Activated naive CD4-positive, alpha-beta T cell treated with anti-CD3 and anti-CD28 coated beads, Interleukin-2, amount 10 ng/mL, durations not matched to agents 7 days and 5 days (primary cell): ENCODE measurements around the gene PCDHA1.
"Not testable (repeated sequence)": the region's sequence is repeated elsewhere in the genome, so short reads cannot be mapped to it uniquely, and the experiment has no call there.

ENCODE experiments used
- CTCF ChIA-PET: fragments of 350-600 bp; sonication (Branson Sonifier 250); formaldehyde crosslinking; loops from one replicate; lab custom pipeline; 2021; ENCODE audit warnings: antibody characterized with exemption; lab: Charles Lee
- DNase-seq: peaks from one replicate; pipeline ENCODE4 v3.0.0-alpha.2; 2020
- H3K27ac Mint-ChIP-seq: one replicate; pipeline ENCODE4 v1.8.0; 2021; ENCODE audit warnings: mild to moderate bottlenecking, moderate library complexity, mixed read lengths
- H3K27me3 Mint-ChIP-seq: one replicate; pipeline ENCODE4 v1.8.0; 2021; ENCODE audit warnings: mild to moderate bottlenecking, mixed read lengths
- H3K36me3 Mint-ChIP-seq: one replicate; pipeline ENCODE4 v1.8.0; 2021; ENCODE audit warnings: mixed read lengths
- H3K4me1 Mint-ChIP-seq: one replicate; pipeline ENCODE4 v1.8.0; 2021; ENCODE audit warnings: mixed read lengths
- H3K4me3 Mint-ChIP-seq: one replicate; pipeline ENCODE4 v1.8.0; 2021; ENCODE audit warnings: mild to moderate bottlenecking, moderate library complexity, mixed read lengths
- H3K9me3 Mint-ChIP-seq: one replicate; pipeline ENCODE4 v1.8.0; 2021; ENCODE audit warnings: mixed read lengths

PCDHA1 gene

DNA sequence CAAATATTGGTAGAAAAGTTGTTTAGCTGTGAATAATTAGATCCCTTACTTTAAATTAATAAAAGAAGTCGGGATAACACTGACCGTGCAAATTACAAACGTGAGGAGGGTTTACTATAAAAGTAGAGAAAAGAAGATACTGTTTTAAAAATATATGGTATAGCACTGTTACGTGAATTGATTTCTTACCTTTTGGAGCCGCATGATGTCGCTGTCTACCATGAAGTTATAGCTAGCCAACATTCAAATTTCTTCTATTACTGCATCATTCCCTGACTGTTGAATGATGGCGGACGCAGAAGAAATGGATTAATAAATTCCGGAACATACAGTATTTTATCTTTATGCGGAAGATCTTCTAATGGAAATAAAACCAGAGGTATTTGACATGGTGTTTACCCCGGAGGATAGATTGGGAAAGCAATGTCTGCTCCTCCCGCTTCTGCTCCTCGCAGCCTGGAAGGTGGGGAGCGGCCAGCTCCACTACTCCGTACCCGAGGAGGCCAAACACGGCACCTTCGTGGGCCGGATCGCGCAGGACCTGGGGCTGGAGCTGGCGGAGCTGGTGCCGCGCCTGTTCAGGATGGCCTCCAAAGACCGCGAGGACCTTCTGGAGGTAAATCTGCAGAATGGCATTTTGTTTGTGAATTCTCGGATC lies 41.9 kb downstream of the PCDHA1 start, which contains the start of gene PCDHA6:
TSS of gene PCDHA6 (plus strand) at position 257 of the 658 bp plus-strand sequence. CDS start at position 389, 132 bp downstream.
- Mint-ChIP-seq H3K27ac (peak within 1 kb of the TSS; percentile 58), H3K4me1 (no peaks in the 10 kb centered on the region), H3K27me3 (peaks cover 13% of the 10 kb centered on the region), H3K9me3 (peaks cover 21% of the 10 kb centered on the region), H3K4me3 (no peak within 1 kb of the TSS), H3K36me3 (peaks cover 4% of the 10 kb centered on the region)
- DNase-seq, result no peak
- CTCF ChIA-PET, result interaction anchor here (1.1 kb wide), 1 partner anchor 29 kb away, joined by 3 read pairs; no protein-coding TSS in a partner anchor

- H3K9me3 Mint-ChIP-seq, result peaks cover 22% of the 10 kb centered on the region
Observed at GRCh38 chr5:140828362-140828737, 42.4 kb downstream of the PCDHA1 start.

GRCh38 chr5:140829511-140830501 lies 43.9 kb downstream of the PCDHA1 start:
- CTCF ChIA-PET, H3K27ac Mint-ChIP-seq, H3K4me1 Mint-ChIP-seq, H3K4me3 Mint-ChIP-seq, DNase-seq, H3K36me3 Mint-ChIP-seq: not testable (repeated sequence)
- Mint-ChIP-seq H3K9me3 (peaks cover 28% of the 10 kb centered on the region), H3K27me3 (peaks cover 18% of the 10 kb centered on the region)

More at GRCh38 chr5:140828362-140828737, 42.4 kb downstream of the PCDHA1 start:
- no peak for DNase-seq
- peaks cover 13% of the 10 kb centered on the region for H3K27me3 Mint-ChIP-seq
- H3K4me3 Mint-ChIP-seq, result no peak overlapping the region
- H3K4me1 Mint-ChIP-seq, result no peaks in the 10 kb centered on the region
- CTCF ChIA-PET, result interaction anchor here (1.1 kb wide), 1 partner anchor 30 kb away, joined by 3 read pairs; no protein-coding TSS in a partner anchor
- peak overlapping the region; percentile 58 for H3K27ac Mint-ChIP-seq
- H3K36me3 Mint-ChIP-seq, result peaks cover 4% of the 10 kb centered on the region

DNA sequence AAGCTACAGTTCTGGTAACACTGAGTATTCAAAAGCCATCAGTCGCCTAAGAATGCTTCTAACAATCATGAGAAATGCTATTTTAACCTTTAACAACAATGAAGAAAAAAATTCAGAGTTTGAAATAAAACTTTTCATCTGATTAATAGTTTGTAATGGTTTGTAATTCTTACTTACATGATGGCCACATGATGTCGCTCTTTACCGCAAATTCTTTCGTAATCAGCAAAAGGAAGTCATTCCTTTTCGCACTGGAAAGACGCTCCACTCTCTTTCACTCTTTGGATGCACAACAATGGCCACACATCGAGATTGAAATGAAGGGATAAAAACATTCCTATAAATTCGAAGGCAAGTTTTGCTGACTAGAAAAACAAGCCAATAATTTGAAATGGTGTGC lies 48.1 kb downstream of the PCDHA1 start, which contains the start of gene PCDHA7:
TSS of gene PCDHA7 (plus strand) at position 277 of the 400 bp plus-strand sequence. CDS start at position 392, 115 bp downstream.
- DNase-seq, result no peak
- Mint-ChIP-seq H3K27ac (peak within 1 kb of the TSS; percentile 24), H3K9me3 (peaks cover 21% of the 10 kb centered on the region), H3K36me3 (no peaks in the 10 kb centered on the region), H3K27me3 (peaks cover 14% of the 10 kb centered on the region), H3K4me3 (no peak within 1 kb of the TSS), H3K4me1 (no peaks in the 10 kb centered on the region)
- CTCF ChIA-PET, result no interaction called here

GRCh38 chr5:140834439-140835008 lies 48.6 kb downstream of the PCDHA1 start:
- H3K36me3 Mint-ChIP-seq, DNase-seq, H3K4me1 Mint-ChIP-seq, CTCF ChIA-PET, H3K4me3 Mint-ChIP-seq: not testable (repeated sequence)
- Mint-ChIP-seq H3K27ac (peak overlapping the region; percentile 24), H3K9me3 (peaks cover 20% of the 10 kb centered on the region), H3K27me3 (peaks cover 11% of the 10 kb centered on the region)

- Mint-ChIP-seq H3K27me3 (peaks cover 10% of the 10 kb centered on the region), H3K27ac (peak overlapping the region; percentile 33)
- CTCF ChIA-PET, result no interaction called here
Observed at GRCh38 chr5:140835622-140836510, 49.9 kb downstream of the PCDHA1 start.

GRCh38 chr5:140840978-140841962 lies 55.3 kb downstream of the PCDHA1 start, which contains the start of gene PCDHA8:
Gene PCDHA8, plus strand, starts transcription at chr5:140841187. Its CDS starts 135 bp downstream, at chr5:140841322.
- peak within 1 kb of the TSS; percentile 42 for H3K27ac Mint-ChIP-seq
- DNase-seq, result no peak
- H3K36me3 Mint-ChIP-seq, result no peaks in the 10 kb centered on the region
- H3K9me3 Mint-ChIP-seq, result peaks cover 21% of the 10 kb centered on the region
- no peaks in the 10 kb centered on the region for H3K4me1 Mint-ChIP-seq
- no peak within 1 kb of the TSS for H3K4me3 Mint-ChIP-seq
- H3K27me3 Mint-ChIP-seq, result peaks cover 4% of the 10 kb centered on the region
- CTCF ChIA-PET, result interaction anchor here (0.5 to 1.5 kb wide), 5 partner anchors 18 to 557 kb away, joined by 3 read pairs; no protein-coding TSS in a partner anchor

More at GRCh38 chr5:140835622-140836510, 49.9 kb downstream of the PCDHA1 start:
- Mint-ChIP-seq H3K36me3 (no peaks in the 10 kb centered on the region), H3K4me3 (no peak overlapping the region), H3K9me3 (peaks cover 26% of the 10 kb centered on the region), H3K4me1 (no peaks in the 10 kb centered on the region)
- DNase-seq, result no peak

DNA sequence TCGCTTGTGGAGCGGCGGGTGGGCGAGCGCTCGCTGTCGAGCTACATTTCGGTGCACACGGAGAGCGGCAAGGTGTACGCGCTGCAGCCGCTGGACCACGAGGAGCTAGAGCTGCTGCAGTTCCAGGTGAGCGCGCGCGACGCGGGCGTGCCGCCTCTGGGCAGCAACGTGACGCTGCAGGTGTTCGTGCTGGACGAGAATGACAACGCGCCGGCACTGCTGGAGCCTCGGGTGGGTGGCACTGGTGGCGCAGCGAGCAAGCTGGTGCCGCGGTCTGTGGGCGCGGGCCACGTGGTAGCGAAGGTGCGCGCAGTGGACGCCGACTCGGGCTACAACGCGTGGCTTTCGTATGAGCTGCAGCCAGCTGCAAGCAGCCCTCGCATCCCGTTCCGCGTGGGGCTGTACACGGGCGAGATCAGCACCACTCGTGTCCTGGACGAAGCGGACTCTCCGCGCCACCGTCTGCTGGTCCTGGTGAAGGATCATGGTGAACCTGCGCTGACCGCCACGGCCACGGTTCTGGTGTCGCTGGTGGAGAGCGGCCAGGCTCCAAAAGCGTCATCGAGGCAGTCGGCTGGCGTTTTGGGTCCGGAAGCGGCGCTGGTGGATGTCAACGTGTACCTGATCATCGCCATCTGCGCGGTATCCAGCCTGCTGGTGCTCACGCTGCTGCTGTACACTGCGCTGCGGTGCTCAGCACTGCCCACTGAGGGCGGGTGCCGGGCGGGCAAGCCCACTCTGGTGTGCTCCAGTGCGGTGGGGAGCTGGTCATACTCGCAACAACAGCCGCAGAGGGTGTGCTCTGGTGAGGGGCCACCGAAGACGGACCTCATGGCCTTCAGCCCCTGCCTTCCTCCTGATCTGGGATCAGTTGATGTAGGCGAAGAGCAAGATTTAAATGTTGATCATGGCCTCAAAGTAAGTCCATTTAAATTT lies 57.1 kb downstream of the PCDHA1 start:
- CTCF ChIA-PET, result no interaction called here
- no peak for DNase-seq
- H3K4me1 Mint-ChIP-seq, result no peaks in the 10 kb centered on the region
- no peak overlapping the region for H3K27ac Mint-ChIP-seq
- H3K36me3 Mint-ChIP-seq, result no peaks in the 10 kb centered on the region
- H3K9me3 Mint-ChIP-seq, result peaks cover 27% of the 10 kb centered on the region
- H3K4me3 Mint-ChIP-seq, result no peak overlapping the region
- peaks cover 4% of the 10 kb centered on the region for H3K27me3 Mint-ChIP-seq

DNA sequence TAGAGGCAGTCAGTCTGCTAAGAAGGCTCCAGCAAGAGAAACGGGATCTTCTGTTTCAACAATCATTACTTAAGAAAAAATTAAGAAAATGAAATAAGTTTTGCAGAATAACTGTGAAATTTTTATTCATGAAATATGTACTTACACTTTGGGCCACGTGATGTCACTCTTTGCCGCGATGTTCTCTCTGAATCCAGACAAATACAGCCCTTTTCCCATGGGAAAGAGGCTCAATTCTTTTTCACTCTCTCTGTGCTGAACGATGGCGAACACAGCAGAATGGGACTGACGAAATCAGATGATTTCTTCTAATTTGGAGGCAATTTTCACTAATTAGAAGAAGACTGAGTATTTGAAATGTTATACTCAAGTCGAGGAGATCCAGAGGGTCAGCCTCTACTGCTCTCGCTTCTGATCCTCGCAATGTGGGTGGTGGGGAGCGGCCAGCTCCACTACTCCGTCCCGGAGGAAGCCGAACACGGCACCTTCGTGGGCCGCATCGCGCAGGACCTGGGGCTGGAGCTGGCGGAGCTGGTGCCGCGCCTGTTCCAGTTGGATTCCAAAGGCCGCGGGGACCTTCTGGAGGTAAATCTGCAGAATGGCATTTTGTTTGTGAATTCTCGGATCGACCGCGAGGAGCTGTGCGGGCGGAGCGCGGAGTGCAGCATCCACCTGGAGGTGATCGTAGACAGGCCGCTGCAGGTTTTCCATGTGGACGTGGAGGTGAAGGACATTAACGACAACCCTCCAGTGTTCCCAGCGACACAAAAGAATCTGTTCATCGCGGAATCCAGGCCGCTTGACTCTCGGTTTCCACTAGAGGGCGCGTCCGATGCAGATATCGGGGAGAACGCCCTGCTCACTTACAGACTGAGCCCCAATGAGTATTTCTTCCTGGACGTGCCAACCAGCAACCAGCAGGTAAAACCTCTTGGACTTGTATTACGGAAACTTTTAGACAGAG lies 62.5 kb downstream of the PCDHA1 start, which contains the start of gene PCDHA9:
TSS of gene PCDHA9 (plus strand) at position 244 of the 964 bp plus-strand sequence. CDS start at position 358, 114 bp downstream.
- CTCF ChIA-PET, H3K27ac Mint-ChIP-seq, H3K27me3 Mint-ChIP-seq, H3K4me1 Mint-ChIP-seq, H3K4me3 Mint-ChIP-seq, DNase-seq, H3K36me3 Mint-ChIP-seq: not testable (repeated sequence)
- peaks cover 15% of the 10 kb centered on the region for H3K9me3 Mint-ChIP-seq

DNA sequence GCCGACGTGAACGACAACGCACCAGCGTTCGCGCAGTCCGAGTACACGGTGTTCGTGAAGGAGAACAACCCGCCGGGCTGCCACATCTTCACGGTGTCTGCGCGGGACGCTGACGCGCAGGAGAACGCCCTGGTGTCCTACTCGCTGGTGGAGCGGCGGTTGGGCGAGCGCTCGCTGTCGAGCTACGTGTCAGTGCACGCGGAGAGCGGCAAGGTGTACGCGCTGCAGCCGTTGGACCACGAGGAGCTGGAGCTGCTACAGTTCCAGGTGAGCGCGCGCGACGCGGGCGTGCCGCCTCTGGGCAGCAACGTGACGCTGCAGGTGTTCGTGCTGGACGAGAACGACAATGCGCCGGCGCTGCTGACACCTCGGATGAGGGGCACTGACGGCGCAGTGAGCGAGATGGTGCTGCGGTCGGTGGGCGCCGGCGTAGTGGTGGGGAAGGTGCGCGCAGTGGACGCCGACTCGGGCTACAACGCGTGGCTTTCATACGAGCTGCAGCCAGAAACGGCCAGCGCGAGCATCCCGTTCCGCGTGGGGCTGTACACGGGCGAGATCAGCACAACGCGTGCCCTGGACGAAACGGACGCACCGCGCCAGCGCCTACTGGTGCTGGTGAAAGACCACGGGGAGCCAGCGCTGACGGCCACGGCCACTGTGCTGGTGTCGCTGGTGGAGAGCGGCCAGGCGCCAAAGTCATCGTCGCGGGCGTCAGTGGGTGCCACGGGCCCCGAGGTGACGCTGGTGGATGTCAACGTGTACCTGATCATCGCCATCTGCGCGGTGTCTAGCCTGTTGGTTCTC lies 64.1 kb downstream of the PCDHA1 start:
- H3K4me3 Mint-ChIP-seq, CTCF ChIA-PET, DNase-seq, H3K9me3 Mint-ChIP-seq, H3K36me3 Mint-ChIP-seq, H3K27ac Mint-ChIP-seq, H3K4me1 Mint-ChIP-seq, H3K27me3 Mint-ChIP-seq: not testable (repeated sequence)
